GM23248 (cell line): ENCODE results near the gene TXNDC17.

ENCODE experiments used
- EZH2 ChIP-seq: fragments of 200-600 bp; sonication (generic); IDR thresholded peaks from 2 replicates; pipeline ENCODE4 v1.6.1; 2018; ENCODE audit warnings: antibody characterized with exemption, mild to moderate bottlenecking; ENCODE audit not compliant: insufficient read depth, poor library complexity, severe bottlenecking
- EZH2phosphoT487 ChIP-seq: fragments of 200-600 bp; sonication (generic); IDR thresholded peaks from 2 replicates; pipeline ENCODE4 v1.6.1; 2018; ENCODE audit warnings: antibody characterized with exemption, moderate library complexity, mild to moderate bottlenecking, low read depth; ENCODE audit not compliant: insufficient read depth

- no peak for TF ChIP-seq EZH2
- no peak for TF ChIP-seq EZH2phosphoT487
These were observed 40.8 kb downstream of the TXNDC17 start for GRCh38 chr17:6681671-6682070.
